ENCODE data around the gene PAQR7. TPM values are rescaled to one million over a fixed set of nuclear protein-coding genes. Genes with fewer than 3 reads are reported as not detected.
"Not testable (repeated sequence)": the region's sequence is repeated elsewhere in the genome, so short reads cannot be mapped to it uniquely, and the experiment has no call there.

PAQR7 gene
- total RNA-seq, 1 donor from 2014 or later, result 15.1 TPM

DNA sequence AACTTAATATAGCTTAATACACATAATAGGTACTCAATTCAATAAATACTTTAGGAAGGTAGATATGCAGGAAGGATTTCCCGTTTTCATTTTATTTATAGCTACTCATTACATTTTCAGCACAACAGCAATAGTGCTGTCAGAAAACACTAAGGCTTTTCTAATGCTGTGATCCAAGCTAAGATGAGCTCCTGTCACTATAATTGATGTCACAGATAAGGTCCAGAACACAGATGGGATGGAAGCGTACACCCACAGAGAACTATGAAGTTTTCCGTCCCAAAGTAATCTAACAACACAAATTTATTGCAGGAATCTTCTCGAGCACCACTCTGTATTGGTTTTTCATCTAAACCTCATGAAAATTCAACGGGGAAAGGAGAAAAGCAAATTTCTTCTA, 29.8 kb downstream of the PAQR7 start:
- no peak overlapping the region for H3K4me3 ChIP-seq (ENCODE audit: insufficient read depth, low read depth, low read length)
- H3K4me3 Mint-ChIP-seq (ENCODE audit: unreplicated experiment), result no peak overlapping the region
- no peaks in the 10 kb centered on the region for H3K9me3 Mint-ChIP-seq (ENCODE audit: unreplicated experiment)
- no peak overlapping the region for H3K27ac ChIP-seq (ENCODE audit: low read depth, low read length)
- H3K4me1 ChIP-seq (ENCODE audit: insufficient read depth, low read length), result peaks cover 7% of the 10 kb centered on the region
- H2AFZ ChIP-seq (ENCODE audit: low read depth, low read length), result no peak overlapping the region
- H3K36me3 ChIP-seq (ENCODE audit: insufficient read depth, low read length), result no peaks in the 10 kb centered on the region
- H3K4me1 Mint-ChIP-seq (ENCODE audit: low read depth, unreplicated experiment), result peaks cover 19% of the 10 kb centered on the region
- H3K9ac ChIP-seq (ENCODE audit: low read length), result no peak overlapping the region
- H3K4me2 ChIP-seq (ENCODE audit: low read length), result no peak overlapping the region
- H4K20me1 ChIP-seq (ENCODE audit: insufficient read depth, low read length), result no peaks in the 10 kb centered on the region
- H3K27me3 ChIP-seq (ENCODE audit: insufficient read depth, low read length), result no peaks in the 10 kb centered on the region
- H3K36me3 Mint-ChIP-seq (ENCODE audit: low read depth, unreplicated experiment), result no peaks in the 10 kb centered on the region
- TF ChIP-seq, protein P1, sequence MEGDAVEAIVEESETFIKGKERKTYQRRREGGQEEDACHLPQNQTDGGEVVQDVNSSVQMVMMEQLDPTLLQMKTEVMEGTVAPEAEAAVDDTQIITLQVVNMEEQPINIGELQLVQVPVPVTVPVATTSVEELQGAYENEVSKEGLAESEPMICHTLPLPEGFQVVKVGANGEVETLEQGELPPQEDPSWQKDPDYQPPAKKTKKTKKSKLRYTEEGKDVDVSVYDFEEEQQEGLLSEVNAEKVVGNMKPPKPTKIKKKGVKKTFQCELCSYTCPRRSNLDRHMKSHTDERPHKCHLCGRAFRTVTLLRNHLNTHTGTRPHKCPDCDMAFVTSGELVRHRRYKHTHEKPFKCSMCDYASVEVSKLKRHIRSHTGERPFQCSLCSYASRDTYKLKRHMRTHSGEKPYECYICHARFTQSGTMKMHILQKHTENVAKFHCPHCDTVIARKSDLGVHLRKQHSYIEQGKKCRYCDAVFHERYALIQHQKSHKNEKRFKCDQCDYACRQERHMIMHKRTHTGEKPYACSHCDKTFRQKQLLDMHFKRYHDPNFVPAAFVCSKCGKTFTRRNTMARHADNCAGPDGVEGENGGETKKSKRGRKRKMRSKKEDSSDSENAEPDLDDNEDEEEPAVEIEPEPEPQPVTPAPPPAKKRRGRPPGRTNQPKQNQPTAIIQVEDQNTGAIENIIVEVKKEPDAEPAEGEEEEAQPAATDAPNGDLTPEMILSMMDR (IDR thresholded peaks at IDR 0.05; ENCODE audit: insufficient read depth, low read depth, low read length), result no peak
- no peak for TF ChIP-seq EZH2 (IDR thresholded peaks at IDR 0.05; ENCODE audit: insufficient read depth, low read length)
- no peak overlapping the region for H3K27ac Mint-ChIP-seq (ENCODE audit: unreplicated experiment)
- FAIRE-seq, result no peak
- H3K9me3 ChIP-seq (ENCODE audit: insufficient read depth, low read depth, low read length), result no peaks in the 10 kb centered on the region
- DNase-seq (ENCODE audit: low read depth), result no peak
- H3K27me3 Mint-ChIP-seq (ENCODE audit: low read depth, unreplicated experiment), result no peaks in the 10 kb centered on the region
- peaks cover 13% of the 10 kb centered on the region for H3K79me2 ChIP-seq (ENCODE audit: insufficient read depth, low read length)

DNA sequence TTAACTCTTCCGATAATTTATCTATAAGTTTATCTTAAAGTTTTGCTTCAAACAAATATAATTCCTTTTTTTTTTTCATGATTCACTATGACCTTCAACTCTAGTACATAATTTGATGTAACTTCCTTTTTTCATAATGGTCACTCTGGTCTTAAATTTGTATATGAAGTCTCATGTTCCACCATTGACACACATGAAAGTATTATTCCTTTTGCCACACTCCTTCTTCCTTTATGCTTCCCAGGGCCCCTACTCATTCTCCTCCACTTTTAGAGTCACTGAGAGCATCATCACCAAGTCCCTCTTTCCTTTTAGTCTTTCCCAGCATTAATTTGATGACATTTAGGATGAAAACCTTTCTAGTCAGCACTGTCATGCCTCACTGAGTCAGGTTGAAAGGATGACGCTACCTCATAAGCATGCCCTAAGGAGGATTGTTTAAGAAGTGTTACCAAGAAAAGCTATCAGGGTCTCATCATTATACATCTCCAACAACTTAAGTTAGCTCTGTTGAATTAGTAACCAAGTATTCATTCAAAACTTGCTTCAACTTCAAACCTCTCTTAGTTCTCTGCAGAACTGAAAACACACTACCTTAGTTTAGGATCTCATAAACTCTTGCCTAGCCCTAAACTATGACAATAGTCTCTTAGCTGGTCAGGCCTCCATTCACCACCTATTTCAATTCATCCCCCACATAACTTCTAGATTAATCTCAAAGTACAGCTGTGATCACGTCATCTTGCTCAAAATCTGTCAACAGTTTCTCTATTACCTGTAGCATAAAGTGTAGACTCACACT, 30.8 kb downstream of the PAQR7 start:
- Mint-ChIP-seq H3K9me3 (ENCODE audit: unreplicated experiment) (no peaks in the 10 kb centered on the region), H3K4me1 (ENCODE audit: low read depth, unreplicated experiment) (peaks cover 19% of the 10 kb centered on the region), H3K27ac (ENCODE audit: unreplicated experiment) (no peak overlapping the region), H3K36me3 (ENCODE audit: low read depth, unreplicated experiment) (no peaks in the 10 kb centered on the region), H3K27me3 (ENCODE audit: low read depth, unreplicated experiment) (no peaks in the 10 kb centered on the region), H3K4me3 (ENCODE audit: unreplicated experiment) (no peak overlapping the region)
- H3K27ac ChIP-seq (ENCODE audit: low read depth, low read length), result no peak overlapping the region
- H4K20me1 ChIP-seq (ENCODE audit: insufficient read depth, low read length), result no peaks in the 10 kb centered on the region
- FAIRE-seq (no peak), DNase-seq (ENCODE audit: low read depth) (no peak)
- H3K4me2 ChIP-seq (ENCODE audit: low read length), result no peak overlapping the region
- H3K79me2 ChIP-seq (ENCODE audit: insufficient read depth, low read length), result peaks cover 7% of the 10 kb centered on the region
- H3K4me1 ChIP-seq (ENCODE audit: insufficient read depth, low read length), result peaks cover 7% of the 10 kb centered on the region
- H3K9me3 ChIP-seq (ENCODE audit: insufficient read depth, low read depth, low read length), result no peaks in the 10 kb centered on the region
- TF ChIP-seq, protein P1 (IDR thresholded peaks at IDR 0.05; ENCODE audit: insufficient read depth, low read depth, low read length), result no peak
- no peak for TF ChIP-seq EZH2 (IDR thresholded peaks at IDR 0.05; ENCODE audit: insufficient read depth, low read length)
- no peak overlapping the region for H3K4me3 ChIP-seq (ENCODE audit: insufficient read depth, low read depth, low read length)
- H3K36me3 ChIP-seq (ENCODE audit: insufficient read depth, low read length), result no peaks in the 10 kb centered on the region
- no peak overlapping the region for H3K9ac ChIP-seq (ENCODE audit: low read length)
- H2AFZ ChIP-seq (ENCODE audit: low read depth, low read length), result no peak overlapping the region
- no peaks in the 10 kb centered on the region for H3K27me3 ChIP-seq (ENCODE audit: insufficient read depth, low read length)

DNA sequence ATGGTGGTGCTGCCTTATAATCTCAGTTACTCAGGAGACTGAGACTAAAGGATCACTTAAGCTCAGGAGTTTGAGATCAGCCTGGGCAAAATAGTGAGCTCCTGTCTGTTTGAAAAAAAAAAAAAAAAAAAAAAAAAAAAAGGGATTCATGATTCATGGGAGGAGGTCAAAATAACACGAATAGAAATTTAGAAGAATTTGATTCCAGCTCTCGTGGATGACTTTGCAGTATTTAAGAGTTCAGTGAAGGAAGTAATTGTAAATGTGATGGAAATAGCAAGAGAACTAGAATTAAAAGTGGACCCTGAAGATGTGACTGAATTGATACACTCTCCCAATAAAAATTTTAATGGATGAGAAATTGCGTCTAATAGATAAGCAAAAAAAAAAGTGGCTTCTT, 32.0 kb downstream of the PAQR7 start:
- Mint-ChIP-seq H3K27ac (ENCODE audit: unreplicated experiment) (no peak overlapping the region), H3K27me3 (ENCODE audit: low read depth, unreplicated experiment) (no peaks in the 10 kb centered on the region), H3K4me3 (ENCODE audit: unreplicated experiment) (no peak overlapping the region), H3K36me3 (ENCODE audit: low read depth, unreplicated experiment) (no peaks in the 10 kb centered on the region), H3K9me3 (ENCODE audit: unreplicated experiment) (no peaks in the 10 kb centered on the region), H3K4me1 (ENCODE audit: low read depth, unreplicated experiment) (peaks cover 12% of the 10 kb centered on the region)
- Histone ChIP-seq H3K4me1 (ENCODE audit: insufficient read depth, low read length) (peaks cover 2% of the 10 kb centered on the region), H3K9me3 (ENCODE audit: insufficient read depth, low read depth, low read length) (no peaks in the 10 kb centered on the region), H4K20me1 (ENCODE audit: insufficient read depth, low read length) (no peaks in the 10 kb centered on the region), H3K79me2 (ENCODE audit: insufficient read depth, low read length) (peaks cover 7% of the 10 kb centered on the region), H3K36me3 (ENCODE audit: insufficient read depth, low read length) (no peaks in the 10 kb centered on the region), H3K9ac (ENCODE audit: low read length) (no peak overlapping the region), H2AFZ (ENCODE audit: low read depth, low read length) (no peak overlapping the region), H3K27ac (ENCODE audit: low read depth, low read length) (no peak overlapping the region), H3K4me3 (ENCODE audit: insufficient read depth, low read depth, low read length) (no peak overlapping the region), H3K4me2 (ENCODE audit: low read length) (no peak overlapping the region), H3K27me3 (ENCODE audit: insufficient read depth, low read length) (no peaks in the 10 kb centered on the region)
- TF ChIP-seq EZH2 (IDR thresholded peaks at IDR 0.05; ENCODE audit: insufficient read depth, low read length), result no peak
- TF ChIP-seq, protein P1 (IDR thresholded peaks at IDR 0.05; ENCODE audit: insufficient read depth, low read depth, low read length), result no peak
- DNase-seq (ENCODE audit: low read depth) (no peak), FAIRE-seq (no peak)

DNA sequence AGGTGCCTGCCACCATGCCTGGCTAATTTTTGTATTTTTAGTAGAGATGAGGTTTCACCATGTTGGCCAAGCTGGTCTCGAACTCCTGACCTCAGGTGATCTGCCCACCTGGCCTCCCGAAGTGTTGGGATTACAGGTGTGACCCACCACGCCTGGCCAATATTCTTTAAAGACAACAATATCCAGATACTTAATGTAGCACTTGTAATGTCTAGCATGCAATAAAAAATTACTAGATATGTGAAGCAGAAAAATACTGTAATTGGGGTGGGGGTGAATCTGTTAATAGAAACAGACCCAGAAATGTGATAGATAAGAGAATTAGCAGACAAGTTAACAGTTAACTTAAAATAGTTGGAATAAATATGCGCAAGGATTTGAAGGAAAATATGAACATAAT, 35.7 kb downstream of the PAQR7 start:
- not testable (repeated sequence) for H3K27ac ChIP-seq (ENCODE audit: low read depth, low read length); H3K36me3 Mint-ChIP-seq (ENCODE audit: low read depth, unreplicated experiment); H3K9ac ChIP-seq (ENCODE audit: low read length); H3K27me3 Mint-ChIP-seq (ENCODE audit: low read depth, unreplicated experiment); H3K9me3 Mint-ChIP-seq (ENCODE audit: unreplicated experiment); H3K79me2 ChIP-seq (ENCODE audit: insufficient read depth, low read length); H3K27ac Mint-ChIP-seq (ENCODE audit: unreplicated experiment); H3K4me2 ChIP-seq (ENCODE audit: low read length); H4K20me1 ChIP-seq (ENCODE audit: insufficient read depth, low read length); H3K4me1 Mint-ChIP-seq (ENCODE audit: low read depth, unreplicated experiment); H3K4me1 ChIP-seq (ENCODE audit: insufficient read depth, low read length); H3K27me3 ChIP-seq (ENCODE audit: insufficient read depth, low read length); H3K9me3 ChIP-seq (ENCODE audit: insufficient read depth, low read depth, low read length); DNase-seq (ENCODE audit: low read depth); H3K4me3 Mint-ChIP-seq (ENCODE audit: unreplicated experiment); H3K36me3 ChIP-seq (ENCODE audit: insufficient read depth, low read length); FAIRE-seq; H3K4me3 ChIP-seq (ENCODE audit: insufficient read depth, low read depth, low read length); H2AFZ ChIP-seq (ENCODE audit: low read depth, low read length)

Measured in astrocyte (in vitro differentiated cells and primary cell).